Liver (tissue), 9 donors: ENCODE data around the gene GNG8. TPM values are rescaled to one million over a fixed set of nuclear protein-coding genes. Genes with fewer than 3 reads are reported as not detected.
A peak's percentile ranks its signal among the peaks of the same experiment; 100 is the strongest.

Experiments used
- DNase-seq: peaks from one replicate; pipeline ENCODE4 v3.0.0-alpha.2; 2017; ENCODE audit warnings: low spot score
- H3K27ac ChIP-seq, 2 donors: one replicate each; pipeline ENCODE4 v1.7.0; 2013; ENCODE audit warnings: inconsistent platforms in 2 of 2, low read length in 2 of 2, control low read depth in 1 of 2, low read depth in 1 of 2, mild to moderate bottlenecking in 1 of 2
- H3K27me3 ChIP-seq, 4 donors: one replicate each; pipeline versions ENCODE4 v1.6.1 to v1.7.0; 2013; ENCODE audit warnings: low read length in 3 of 4, inconsistent platforms in 1 of 4, mild to moderate bottlenecking in 1 of 4, moderate library complexity in 1 of 4; ENCODE audit not compliant: control insufficient read depth in 4 of 4, insufficient read depth in 4 of 4
- H3K36me3 ChIP-seq, 4 donors: one replicate each; pipeline versions ENCODE4 v1.6.1 to v1.7.0; 2013; ENCODE audit warnings: low read length in 3 of 4, mild to moderate bottlenecking in 3 of 4, low read depth in 1 of 4, moderate library complexity in 1 of 4; ENCODE audit not compliant: control insufficient read depth in 4 of 4, insufficient read depth in 3 of 4
- H3K4me1 ChIP-seq, 4 donors: one replicate each; pipeline versions ENCODE4 v1.6.1 to v1.7.0; 2013; ENCODE audit warnings: low read length in 3 of 4, mild to moderate bottlenecking in 3 of 4, moderate library complexity in 1 of 4; ENCODE audit not compliant: control insufficient read depth in 4 of 4, insufficient read depth in 4 of 4
- H3K4me3 ChIP-seq, 3 donors: one replicate each; pipeline versions ENCODE4 v1.6.1 to v1.7.0; 2013; ENCODE audit warnings: low read length in 3 of 3, control low read depth in 1 of 3, low read depth in 1 of 3, mild to moderate bottlenecking in 1 of 3
- H3K9ac ChIP-seq, 2 donors: one replicate each; pipeline ENCODE4 v1.7.0; 2013; ENCODE audit warnings: low read length in 2 of 2, mild to moderate bottlenecking in 2 of 2, moderate library complexity in 2 of 2, control low read depth in 1 of 2, low read depth in 1 of 2
- H3K9me3 ChIP-seq, 4 donors: one replicate each; pipeline versions ENCODE4 v1.6.1 to v1.7.0; 2013; ENCODE audit warnings: low read length in 3 of 4; ENCODE audit not compliant: control insufficient read depth in 4 of 4
- FOXA1 ChIP-seq: IDR thresholded peaks from 2 replicates; pipeline ENCODE4 v1.6.1; 2016; ENCODE audit warnings: antibody characterized with exemption
- GABPA ChIP-seq, 2 donors: IDR thresholded peaks in 1 of 2; conservative IDR thresholded peaks in 1 of 2; 2 replicates each; pipeline ENCODE4 v1.6.1; 2016; ENCODE audit warnings: antibody characterized with exemption in 2 of 2, mild to moderate bottlenecking in 1 of 2, moderate library complexity in 1 of 2
- HNF4G ChIP-seq: IDR thresholded peaks from 2 replicates; pipeline ENCODE4 v1.6.1; 2016; ENCODE audit warnings: antibody characterized with exemption
- JUND ChIP-seq, 2 donors: IDR thresholded peaks; 2 replicates each; pipeline ENCODE4 v1.6.1; 2016; ENCODE audit warnings: antibody characterized with exemption in 2 of 2
- RXRA ChIP-seq, 2 donors: IDR thresholded peaks; 2 replicates each; pipeline ENCODE4 v1.6.1; 2017 to 2018; ENCODE audit warnings: antibody characterized with exemption in 2 of 2, mild to moderate bottlenecking in 1 of 2
- SP1 ChIP-seq: IDR thresholded peaks from 2 replicates; pipeline ENCODE4 v1.6.1; 2018; ENCODE audit warnings: antibody characterized with exemption, mild to moderate bottlenecking
- TAF1 ChIP-seq: conservative IDR thresholded peaks from 2 replicates; pipeline ENCODE4 v1.6.1; 2016; ENCODE audit warnings: antibody characterized with exemption, mild to moderate bottlenecking
- YY1 ChIP-seq: IDR thresholded peaks from 2 replicates; pipeline ENCODE4 v1.6.1; 2016; ENCODE audit warnings: antibody characterized with exemption, mild to moderate bottlenecking
- WGBS: extraction: QIAGEN DNeasy Blood & Tissue Kit; methylation state at CpG from one replicate; pipeline ENCODE4 v1.1.7; 2013; 5-methylcytosine and 5-hydroxymethylcytosine counted together
- polyA plus RNA-seq, 2 donors: library from polyadenylated mRNA; stranded (reverse) in 1 of 2; unstranded in 1 of 2; fragments of 200-250 nt in 1 of 2; fragments of >200 nt in 1 of 2; fragmentation: Nextera tagmentation in 1 of 2; extraction: Ambion mirVana in 1 of 2; gene quantifications; one replicate each; pipeline versions ENCODE4 v1.2.1 to v1.2.3, GENCODE V29; 2013 to 2015
- total RNA-seq, 2 donors: library from RNA; depleted of rRNA; stranded (reverse); fragments of >200 nt; gene quantifications; one replicate each; pipeline ENCODE4 v1.2.3, GENCODE V29; 2014
- TF ChIP-seq, protein P1 (sequence below): fragments of 150-350 bp; IDR thresholded peaks from 2 replicates; pipeline ENCODE4 v1.5.1; 2017; ENCODE audit warnings: improper control_type of control experiment, low read depth, low read length; ENCODE audit not compliant: missing input control
- TF ChIP-seq, protein P2 (sequence below): IDR thresholded peaks from 2 replicates; pipeline ENCODE4 v1.6.1; 2016; ENCODE audit warnings: antibody characterized with exemption
- TF ChIP-seq, protein P3 (sequence below): IDR thresholded peaks from 2 replicates; pipeline ENCODE4 v1.6.1; 2016; ENCODE audit warnings: antibody characterized with exemption, mild to moderate bottlenecking
- TF ChIP-seq, protein P4 (sequence below): IDR thresholded peaks from 2 replicates; pipeline ENCODE4 v1.6.1; 2016; ENCODE audit warnings: antibody characterized with exemption
- TF ChIP-seq, protein P5 (sequence below): IDR thresholded peaks from 2 replicates; pipeline ENCODE4 v1.6.1; 2016; ENCODE audit warnings: antibody characterized with exemption
- donor health status: healthy.
- donor health status: healthy.
- donor health status: healthy.
- donor health status: healthy.
- donor health status: healthy.

GNG8 gene
- total and polyA plus RNA-seq, 4 donors: not detected

DNA sequence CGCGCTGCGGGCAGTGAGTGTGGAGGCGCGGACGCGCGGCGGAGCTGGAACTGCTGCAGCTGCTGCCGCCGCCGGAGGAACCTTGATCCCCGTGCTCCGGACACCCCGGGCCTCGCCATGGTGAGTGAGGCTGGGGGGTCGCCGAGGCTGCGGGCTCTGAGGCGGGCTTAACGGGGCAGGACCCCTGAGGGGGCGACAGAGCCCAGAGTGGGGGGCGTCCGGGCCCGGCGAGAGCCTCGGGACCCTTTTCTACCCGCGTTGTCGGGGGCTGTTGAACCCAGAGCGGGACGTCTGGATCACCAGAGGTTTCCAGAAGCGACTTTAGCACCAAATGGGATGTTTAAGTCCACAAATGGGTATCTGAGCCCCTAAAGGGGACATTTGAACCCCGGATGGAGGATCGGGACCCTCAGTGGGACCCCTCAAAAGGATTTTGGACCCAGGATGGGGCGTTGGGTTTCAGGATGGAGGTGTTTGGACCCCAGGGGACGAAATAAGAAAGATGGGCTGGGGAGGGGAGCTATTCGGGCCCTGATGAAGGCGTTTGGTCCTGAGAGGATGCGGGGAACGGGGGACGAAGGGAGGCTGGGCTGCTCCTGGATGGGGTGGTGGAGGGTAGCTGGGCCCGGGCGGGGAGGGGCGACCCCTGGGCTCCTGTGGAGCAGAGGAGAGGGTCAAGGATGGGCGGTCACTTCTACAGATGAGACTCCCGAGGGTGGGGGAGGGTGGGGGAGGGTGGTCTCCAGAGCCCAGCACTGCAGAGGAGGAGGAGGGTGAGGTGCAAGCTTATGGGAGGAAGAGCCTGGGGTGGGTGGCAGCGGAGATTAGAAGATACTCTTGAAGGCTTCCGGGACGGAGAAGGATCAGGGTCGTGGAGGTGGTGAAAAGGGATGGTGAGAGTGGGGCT lies 34.4 kb downstream of the GNG8 start, which contains the start of gene CALM3:
TSS of gene CALM3 (plus strand) at position 13 of the 907 bp plus-strand sequence. CDS start at position 118, 105 bp downstream.
- H3K4me1 ChIP-seq: peaks cover 12 to 48% (median 43%) of the 10 kb centered on the region in 4 donors
- H3K27ac ChIP-seq: peak within 1 kb of the TSS; percentile 98 to 100
- TF ChIP-seq SP1 (no peak), YY1 (peak; percentile 0), TAF1 (peak; percentile 39), GABPA (IDR thresholded peaks at IDR 0.05 in 1 of 2, conservative IDR thresholded peaks at IDR 0.05 in 1 of 2) (no peak), HNF4G (no peak)
- TF ChIP-seq, protein P1, sequence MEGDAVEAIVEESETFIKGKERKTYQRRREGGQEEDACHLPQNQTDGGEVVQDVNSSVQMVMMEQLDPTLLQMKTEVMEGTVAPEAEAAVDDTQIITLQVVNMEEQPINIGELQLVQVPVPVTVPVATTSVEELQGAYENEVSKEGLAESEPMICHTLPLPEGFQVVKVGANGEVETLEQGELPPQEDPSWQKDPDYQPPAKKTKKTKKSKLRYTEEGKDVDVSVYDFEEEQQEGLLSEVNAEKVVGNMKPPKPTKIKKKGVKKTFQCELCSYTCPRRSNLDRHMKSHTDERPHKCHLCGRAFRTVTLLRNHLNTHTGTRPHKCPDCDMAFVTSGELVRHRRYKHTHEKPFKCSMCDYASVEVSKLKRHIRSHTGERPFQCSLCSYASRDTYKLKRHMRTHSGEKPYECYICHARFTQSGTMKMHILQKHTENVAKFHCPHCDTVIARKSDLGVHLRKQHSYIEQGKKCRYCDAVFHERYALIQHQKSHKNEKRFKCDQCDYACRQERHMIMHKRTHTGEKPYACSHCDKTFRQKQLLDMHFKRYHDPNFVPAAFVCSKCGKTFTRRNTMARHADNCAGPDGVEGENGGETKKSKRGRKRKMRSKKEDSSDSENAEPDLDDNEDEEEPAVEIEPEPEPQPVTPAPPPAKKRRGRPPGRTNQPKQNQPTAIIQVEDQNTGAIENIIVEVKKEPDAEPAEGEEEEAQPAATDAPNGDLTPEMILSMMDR: no peak
- TF ChIP-seq, protein P2, sequence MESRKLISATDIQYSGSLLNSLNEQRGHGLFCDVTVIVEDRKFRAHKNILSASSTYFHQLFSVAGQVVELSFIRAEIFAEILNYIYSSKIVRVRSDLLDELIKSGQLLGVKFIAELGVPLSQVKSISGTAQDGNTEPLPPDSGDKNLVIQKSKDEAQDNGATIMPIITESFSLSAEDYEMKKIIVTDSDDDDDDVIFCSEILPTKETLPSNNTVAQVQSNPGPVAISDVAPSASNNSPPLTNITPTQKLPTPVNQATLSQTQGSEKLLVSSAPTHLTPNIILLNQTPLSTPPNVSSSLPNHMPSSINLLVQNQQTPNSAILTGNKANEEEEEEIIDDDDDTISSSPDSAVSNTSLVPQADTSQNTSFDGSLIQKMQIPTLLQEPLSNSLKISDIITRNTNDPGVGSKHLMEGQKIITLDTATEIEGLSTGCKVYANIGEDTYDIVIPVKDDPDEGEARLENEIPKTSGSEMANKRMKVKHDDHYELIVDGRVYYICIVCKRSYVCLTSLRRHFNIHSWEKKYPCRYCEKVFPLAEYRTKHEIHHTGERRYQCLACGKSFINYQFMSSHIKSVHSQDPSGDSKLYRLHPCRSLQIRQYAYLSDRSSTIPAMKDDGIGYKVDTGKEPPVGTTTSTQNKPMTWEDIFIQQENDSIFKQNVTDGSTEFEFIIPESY: no peak
- peak within 1 kb of the TSS; percentile 80 to 95 (median 82) for H3K4me3 ChIP-seq
- under 1% methylated on average over 51 of the region's 51 CpGs for WGBS
- peaks cover 0 to 2% (median under 1%) of the 10 kb centered on the region in 4 donors for H3K9me3 ChIP-seq
- H3K27me3 ChIP-seq: no peaks in the 10 kb centered on the region
- H3K36me3 ChIP-seq: peaks cover 0 to 2% (median 0%) of the 10 kb centered on the region in 4 donors
- DNase-seq: no peak
- peak within 1 kb of the TSS; percentile 96 to 97 for H3K9ac ChIP-seq

DNA sequence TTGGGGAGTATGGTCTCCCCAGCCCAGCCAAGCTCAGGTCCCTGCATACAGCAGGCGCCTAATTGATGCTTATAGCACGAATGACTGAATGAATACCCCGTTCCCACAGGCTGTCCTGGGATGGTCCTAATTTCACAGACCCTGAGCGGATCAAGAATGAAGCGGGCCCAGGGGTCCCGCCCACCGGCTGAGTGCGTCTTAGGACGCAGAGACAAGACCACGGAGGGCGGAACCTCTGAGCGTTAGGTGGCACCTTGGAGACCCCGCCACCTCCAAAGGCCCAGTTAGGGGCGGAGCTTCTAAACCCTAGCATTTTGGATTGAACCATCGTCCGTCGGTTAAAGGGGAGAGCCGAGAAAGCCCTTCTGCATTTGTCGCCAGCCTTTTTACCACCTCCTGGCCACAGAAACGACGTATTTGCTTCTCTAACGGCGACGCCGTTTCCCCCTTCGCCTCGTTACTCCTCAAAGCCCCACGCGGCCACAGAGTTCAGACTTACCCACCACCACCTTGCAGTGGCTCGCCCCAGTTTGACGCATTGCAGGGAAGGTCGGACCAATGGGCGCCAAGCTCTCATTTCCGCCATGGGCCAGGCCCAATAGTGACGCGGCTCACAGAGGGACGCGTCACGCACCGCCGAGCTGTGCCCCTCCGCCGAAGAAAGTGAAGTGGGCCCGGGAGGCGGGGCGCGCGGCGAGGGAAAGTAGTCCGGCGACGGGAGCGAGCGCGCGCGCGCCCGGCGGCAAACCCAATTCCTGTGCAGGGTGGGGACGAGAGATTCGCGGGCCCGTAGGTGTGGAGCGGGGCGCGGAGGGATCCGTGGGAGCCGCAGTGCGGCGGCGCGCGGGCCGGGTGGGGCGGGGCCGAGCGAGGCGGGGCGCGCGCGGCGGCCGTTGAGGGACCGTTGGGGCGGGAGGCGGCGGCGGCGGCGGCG lies 35.4 kb downstream of the GNG8 start:
- Histone ChIP-seq H3K36me3 (no peaks in the 10 kb centered on the region), H3K4me3 (peak overlapping the region; percentile 80 to 95 (median 82)), H3K27me3 (no peaks in the 10 kb centered on the region), H3K9ac (peak overlapping the region; percentile 95 to 97), H3K4me1 (peaks cover 12 to 41% (median 37%) of the 10 kb centered on the region in 4 donors), H3K9me3 (peaks cover 0 to 2% (median under 1%) of the 10 kb centered on the region in 4 donors), H3K27ac (peak overlapping the region; percentile 98 to 100)
- DNase-seq: peak; percentile 99
- WGBS: under 1% methylated on average over 93 of the region's 93 CpGs
- TF ChIP-seq JUND (IDR thresholded peaks at IDR 0.05) (peak; percentile 45 to 63), RXRA (IDR thresholded peaks at IDR 0.05) (peak in 1 of 2 donors; percentile 32), HNF4G (no peak), GABPA (IDR thresholded peaks at IDR 0.05 in 1 of 2, conservative IDR thresholded peaks at IDR 0.05 in 1 of 2) (no peak), FOXA1 (peak; percentile 32), TAF1 (peak; percentile 59), YY1 (peak; percentile 63)
- TF ChIP-seq, protein P2: no peak
- TF ChIP-seq, protein P1: no peak
- TF ChIP-seq, protein P3, sequence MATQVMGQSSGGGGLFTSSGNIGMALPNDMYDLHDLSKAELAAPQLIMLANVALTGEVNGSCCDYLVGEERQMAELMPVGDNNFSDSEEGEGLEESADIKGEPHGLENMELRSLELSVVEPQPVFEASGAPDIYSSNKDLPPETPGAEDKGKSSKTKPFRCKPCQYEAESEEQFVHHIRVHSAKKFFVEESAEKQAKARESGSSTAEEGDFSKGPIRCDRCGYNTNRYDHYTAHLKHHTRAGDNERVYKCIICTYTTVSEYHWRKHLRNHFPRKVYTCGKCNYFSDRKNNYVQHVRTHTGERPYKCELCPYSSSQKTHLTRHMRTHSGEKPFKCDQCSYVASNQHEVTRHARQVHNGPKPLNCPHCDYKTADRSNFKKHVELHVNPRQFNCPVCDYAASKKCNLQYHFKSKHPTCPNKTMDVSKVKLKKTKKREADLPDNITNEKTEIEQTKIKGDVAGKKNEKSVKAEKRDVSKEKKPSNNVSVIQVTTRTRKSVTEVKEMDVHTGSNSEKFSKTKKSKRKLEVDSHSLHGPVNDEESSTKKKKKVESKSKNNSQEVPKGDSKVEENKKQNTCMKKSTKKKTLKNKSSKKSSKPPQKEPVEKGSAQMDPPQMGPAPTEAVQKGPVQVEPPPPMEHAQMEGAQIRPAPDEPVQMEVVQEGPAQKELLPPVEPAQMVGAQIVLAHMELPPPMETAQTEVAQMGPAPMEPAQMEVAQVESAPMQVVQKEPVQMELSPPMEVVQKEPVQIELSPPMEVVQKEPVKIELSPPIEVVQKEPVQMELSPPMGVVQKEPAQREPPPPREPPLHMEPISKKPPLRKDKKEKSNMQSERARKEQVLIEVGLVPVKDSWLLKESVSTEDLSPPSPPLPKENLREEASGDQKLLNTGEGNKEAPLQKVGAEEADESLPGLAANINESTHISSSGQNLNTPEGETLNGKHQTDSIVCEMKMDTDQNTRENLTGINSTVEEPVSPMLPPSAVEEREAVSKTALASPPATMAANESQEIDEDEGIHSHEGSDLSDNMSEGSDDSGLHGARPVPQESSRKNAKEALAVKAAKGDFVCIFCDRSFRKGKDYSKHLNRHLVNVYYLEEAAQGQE: peak; percentile 22
- TF ChIP-seq, protein P4, sequence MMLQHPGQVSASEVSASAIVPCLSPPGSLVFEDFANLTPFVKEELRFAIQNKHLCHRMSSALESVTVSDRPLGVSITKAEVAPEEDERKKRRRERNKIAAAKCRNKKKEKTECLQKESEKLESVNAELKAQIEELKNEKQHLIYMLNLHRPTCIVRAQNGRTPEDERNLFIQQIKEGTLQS: peak; percentile 58
- TF ChIP-seq, protein P5, sequence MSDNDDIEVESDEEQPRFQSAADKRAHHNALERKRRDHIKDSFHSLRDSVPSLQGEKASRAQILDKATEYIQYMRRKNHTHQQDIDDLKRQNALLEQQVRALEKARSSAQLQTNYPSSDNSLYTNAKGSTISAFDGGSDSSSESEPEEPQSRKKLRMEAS: peak; percentile 56
